Subcutaneous abdominal adipose tissue (tissue), 5 donors: ENCODE data around the gene NFRKB.

Experiments
- H3K27ac ChIP-seq: one replicate; pipeline ENCODE4 v1.7.0; 2013; ENCODE audit warnings: low read depth, mild to moderate bottlenecking, inconsistent platforms, low read length, moderate library complexity
- H3K27me3 ChIP-seq, 5 donors: one replicate each; pipeline ENCODE4 v1.7.0; 2013; ENCODE audit warnings: low read length in 5 of 5, inconsistent platforms in 1 of 5; ENCODE audit not compliant: control insufficient read depth in 5 of 5, insufficient read depth in 4 of 5
- H3K36me3 ChIP-seq, 5 donors: one replicate each; pipeline ENCODE4 v1.7.0; 2013; ENCODE audit warnings: low read length in 5 of 5; ENCODE audit not compliant: control insufficient read depth in 5 of 5, insufficient read depth in 5 of 5
- H3K4me1 ChIP-seq, 5 donors: one replicate each; pipeline ENCODE4 v1.7.0; 2013; ENCODE audit warnings: low read length in 5 of 5, mild to moderate bottlenecking in 3 of 5, moderate library complexity in 1 of 5; ENCODE audit not compliant: control insufficient read depth in 5 of 5, insufficient read depth in 5 of 5
- H3K4me3 ChIP-seq, 5 donors: one replicate each; pipeline ENCODE4 v1.7.0; 2013; ENCODE audit warnings: low read length in 5 of 5, low read depth in 1 of 5
- H3K9ac ChIP-seq, 5 donors: one replicate each; pipeline ENCODE4 v1.7.0; 2013; ENCODE audit warnings: low read length in 5 of 5, mild to moderate bottlenecking in 4 of 5, moderate library complexity in 3 of 5
- H3K9me3 ChIP-seq, 5 donors: one replicate each; pipeline ENCODE4 v1.7.0; 2013; ENCODE audit warnings: low read length in 5 of 5; ENCODE audit not compliant: control insufficient read depth in 5 of 5
- donor health status: healthy.
- donor health status: healthy.
- donor health status: healthy.
- donor health status: healthy.
- donor health status: healthy.

The NFRKB gene

GRCh38 chr11:129932381-129933067 is 37.1 kb upstream of the NFRKB start:
- no peak overlapping the region for H3K27ac ChIP-seq
- peaks cover 18 to 27% (median 20%) of the 10 kb centered on the region in 5 donors for H3K36me3 ChIP-seq
- no peaks in the 10 kb centered on the region for H3K4me1 ChIP-seq
- no peaks in the 10 kb centered on the region for H3K9me3 ChIP-seq
- H3K4me3 ChIP-seq: no peak overlapping the region
- no peak overlapping the region for H3K9ac ChIP-seq
- H3K27me3 ChIP-seq: no peaks in the 10 kb centered on the region

- Histone ChIP-seq H3K27me3 (no peaks in the 10 kb centered on the region), H3K4me3 (no peak overlapping the region), H3K36me3 (peaks cover 16 to 24% (median 21%) of the 10 kb centered on the region in 5 donors), H3K9ac (no peak overlapping the region), H3K4me1 (no peaks in the 10 kb centered on the region), H3K27ac (no peak overlapping the region), H3K9me3 (no peaks in the 10 kb centered on the region)
Measured at GRCh38 chr11:129930743-129931142, 35.4 kb upstream of the NFRKB start.

GRCh38 chr11:129930296-129930695 is 34.9 kb upstream of the NFRKB start:
- peaks cover 16 to 24% (median 21%) of the 10 kb centered on the region in 5 donors for H3K36me3 ChIP-seq
- no peak overlapping the region for H3K9ac ChIP-seq
- H3K4me1 ChIP-seq: no peaks in the 10 kb centered on the region
- H3K27ac ChIP-seq: no peak overlapping the region
- no peak overlapping the region for H3K4me3 ChIP-seq
- no peaks in the 10 kb centered on the region for H3K9me3 ChIP-seq
- no peaks in the 10 kb centered on the region for H3K27me3 ChIP-seq

GRCh38 chr11:129929721-129930120 is 34.3 kb upstream of the NFRKB start:
- H3K27ac ChIP-seq: no peak overlapping the region
- H3K27me3 ChIP-seq: no peaks in the 10 kb centered on the region
- H3K36me3 ChIP-seq: peaks cover 13 to 29% (median 21%) of the 10 kb centered on the region in 5 donors
- H3K9me3 ChIP-seq: no peaks in the 10 kb centered on the region
- no peak overlapping the region for H3K4me3 ChIP-seq
- no peaks in the 10 kb centered on the region for H3K4me1 ChIP-seq
- no peak overlapping the region for H3K9ac ChIP-seq

GRCh38 chr11:129928923-129929692 is 33.7 kb upstream of the NFRKB start:
- no peak overlapping the region for H3K27ac ChIP-seq
- no peak overlapping the region for H3K9ac ChIP-seq
- no peaks in the 10 kb centered on the region for H3K9me3 ChIP-seq
- H3K27me3 ChIP-seq: no peaks in the 10 kb centered on the region
- H3K4me3 ChIP-seq: no peak overlapping the region
- no peaks in the 10 kb centered on the region for H3K4me1 ChIP-seq
- peaks cover 12 to 29% (median 20%) of the 10 kb centered on the region in 5 donors for H3K36me3 ChIP-seq

- H3K4me1 ChIP-seq: peaks cover 0 to 3% (median 0%) of the 10 kb centered on the region in 5 donors
- H3K27me3 ChIP-seq: no peaks in the 10 kb centered on the region
- H3K4me3 ChIP-seq: no peak overlapping the region
- no peak overlapping the region for H3K27ac ChIP-seq
- peaks cover 0 to 26% (median 15%) of the 10 kb centered on the region in 5 donors for H3K36me3 ChIP-seq
- no peaks in the 10 kb centered on the region for H3K9me3 ChIP-seq
- H3K9ac ChIP-seq: no peak overlapping the region
Measured at GRCh38 chr11:129922674-129923073, 27.3 kb upstream of the NFRKB start.

GRCh38 chr11:129918361-129918760 is 23.0 kb upstream of the NFRKB start:
- Histone ChIP-seq H3K36me3 (peaks cover 6 to 56% (median 37%) of the 10 kb centered on the region in 5 donors), H3K4me3 (no peak overlapping the region), H3K9me3 (no peaks in the 10 kb centered on the region), H3K27me3 (no peaks in the 10 kb centered on the region), H3K9ac (no peak overlapping the region), H3K4me1 (peaks cover 0 to 3% (median 0%) of the 10 kb centered on the region in 5 donors), H3K27ac (no peak overlapping the region)

GRCh38 chr11:129917231-129917630 is 21.9 kb upstream of the NFRKB start:
- no peaks in the 10 kb centered on the region for H3K9me3 ChIP-seq
- no peak overlapping the region for H3K9ac ChIP-seq
- no peaks in the 10 kb centered on the region for H3K27me3 ChIP-seq
- no peak overlapping the region for H3K27ac ChIP-seq
- peaks cover 9 to 56% (median 35%) of the 10 kb centered on the region in 5 donors for H3K36me3 ChIP-seq
- H3K4me1 ChIP-seq: peaks cover 0 to 3% (median 0%) of the 10 kb centered on the region in 5 donors
- no peak overlapping the region for H3K4me3 ChIP-seq

- Histone ChIP-seq H3K4me3 (no peak overlapping the region), H3K9ac (peak overlapping the region in 2 of 5 donors; percentile 23 to 32), H3K27me3 (no peaks in the 10 kb centered on the region), H3K36me3 (peaks cover 13 to 68% (median 42%) of the 10 kb centered on the region in 5 donors), H3K9me3 (no peaks in the 10 kb centered on the region), H3K4me1 (peaks cover 0 to 3% (median 0%) of the 10 kb centered on the region in 5 donors), H3K27ac (no peak overlapping the region)
Measured at GRCh38 chr11:129911298-129911697, 15.9 kb upstream of the NFRKB start.

GRCh38 chr11:129910360-129910759 is 15.0 kb upstream of the NFRKB start:
- Histone ChIP-seq H3K4me1 (peaks cover 0 to 3% (median 0%) of the 10 kb centered on the region in 5 donors), H3K9ac (no peak overlapping the region), H3K36me3 (peaks cover 13 to 68% (median 42%) of the 10 kb centered on the region in 5 donors), H3K27me3 (no peaks in the 10 kb centered on the region), H3K4me3 (no peak overlapping the region), H3K9me3 (no peaks in the 10 kb centered on the region), H3K27ac (no peak overlapping the region)
